ENCODE results near the gene GPR176.

The GPR176 gene

GRCh38 chr15:39878406-39878785 lies 41.7 kb downstream of the GPR176 start:
- no peaks in the 10 kb centered on the region for H3K36me3 ChIP-seq (replicated peaks)
- no peak overlapping the region for H3K4me3 ChIP-seq (ENCODE audit: low read depth, low read length)
- in situ Hi-C loops (cut with HindIII; ENCODE audit: low pct_ligation_motif_present, low sequenced_read_pairs): no loop called here
- H3K27ac ChIP-seq: peak overlapping the region; percentile 93
- peak; percentile 53 for DNase-seq
- TF ChIP-seq CTCF (IDR thresholded peaks at IDR 0.05; ENCODE audit: low read depth, low read length, missing control alignments): no peak
- H3K27me3 ChIP-seq (replicated peaks): no peaks in the 10 kb centered on the region

- TF ChIP-seq CTCF (IDR thresholded peaks at IDR 0.05; ENCODE audit: low read depth, low read length, missing control alignments): peak; percentile 79
- Histone ChIP-seq H3K4me3 (ENCODE audit: low read depth, low read length) (no peak overlapping the region), H3K36me3 (replicated peaks) (no peaks in the 10 kb centered on the region), H3K27ac (no peak overlapping the region), H3K27me3 (replicated peaks) (no peaks in the 10 kb centered on the region)
- in situ Hi-C loops (cut with HindIII; ENCODE audit: low pct_ligation_motif_present, low sequenced_read_pairs): no loop called here
- peak; percentile 43 for DNase-seq
These were observed 45.0 kb downstream of the GPR176 start for GRCh38 chr15:39874890-39875549.

- in situ Hi-C loops (cut with HindIII; ENCODE audit: low pct_ligation_motif_present, low sequenced_read_pairs): no loop called here
- H3K4me3 ChIP-seq (ENCODE audit: low read depth, low read length): no peak overlapping the region
- no peak for DNase-seq
- H3K36me3 ChIP-seq (replicated peaks): no peaks in the 10 kb centered on the region
- no peak overlapping the region for H3K27ac ChIP-seq
- no peak for TF ChIP-seq CTCF (IDR thresholded peaks at IDR 0.05; ENCODE audit: low read depth, low read length, missing control alignments)
- H3K27me3 ChIP-seq (replicated peaks): no peaks in the 10 kb centered on the region
These were observed 46.1 kb downstream of the GPR176 start for GRCh38 chr15:39873978-39874377.

GRCh38 chr15:39870537-39870936 lies 49.5 kb downstream of the GPR176 start:
- in situ Hi-C loops (cut with HindIII; ENCODE audit: low pct_ligation_motif_present, low sequenced_read_pairs): no loop called here
- Histone ChIP-seq H3K4me3 (ENCODE audit: low read depth, low read length) (no peak overlapping the region), H3K27me3 (replicated peaks) (no peaks in the 10 kb centered on the region), H3K27ac (no peak overlapping the region), H3K36me3 (replicated peaks) (no peaks in the 10 kb centered on the region)
- no peak for DNase-seq
- TF ChIP-seq CTCF (IDR thresholded peaks at IDR 0.05; ENCODE audit: low read depth, low read length, missing control alignments): no peak

GRCh38 chr15:39869858-39870515 lies 50.1 kb downstream of the GPR176 start:
- Histone ChIP-seq H3K36me3 (replicated peaks) (no peaks in the 10 kb centered on the region), H3K27me3 (replicated peaks) (no peaks in the 10 kb centered on the region), H3K4me3 (ENCODE audit: low read depth, low read length) (no peak overlapping the region), H3K27ac (no peak overlapping the region)
- TF ChIP-seq CTCF (IDR thresholded peaks at IDR 0.05; ENCODE audit: low read depth, low read length, missing control alignments): no peak
- in situ Hi-C loops (cut with HindIII; ENCODE audit: low pct_ligation_motif_present, low sequenced_read_pairs): no loop called here
- DNase-seq: no peak

All from brain microvascular endothelial cell (primary cell).